Measurements from ENCODE around the gene KIF26B.

KIF26B gene

DNA sequence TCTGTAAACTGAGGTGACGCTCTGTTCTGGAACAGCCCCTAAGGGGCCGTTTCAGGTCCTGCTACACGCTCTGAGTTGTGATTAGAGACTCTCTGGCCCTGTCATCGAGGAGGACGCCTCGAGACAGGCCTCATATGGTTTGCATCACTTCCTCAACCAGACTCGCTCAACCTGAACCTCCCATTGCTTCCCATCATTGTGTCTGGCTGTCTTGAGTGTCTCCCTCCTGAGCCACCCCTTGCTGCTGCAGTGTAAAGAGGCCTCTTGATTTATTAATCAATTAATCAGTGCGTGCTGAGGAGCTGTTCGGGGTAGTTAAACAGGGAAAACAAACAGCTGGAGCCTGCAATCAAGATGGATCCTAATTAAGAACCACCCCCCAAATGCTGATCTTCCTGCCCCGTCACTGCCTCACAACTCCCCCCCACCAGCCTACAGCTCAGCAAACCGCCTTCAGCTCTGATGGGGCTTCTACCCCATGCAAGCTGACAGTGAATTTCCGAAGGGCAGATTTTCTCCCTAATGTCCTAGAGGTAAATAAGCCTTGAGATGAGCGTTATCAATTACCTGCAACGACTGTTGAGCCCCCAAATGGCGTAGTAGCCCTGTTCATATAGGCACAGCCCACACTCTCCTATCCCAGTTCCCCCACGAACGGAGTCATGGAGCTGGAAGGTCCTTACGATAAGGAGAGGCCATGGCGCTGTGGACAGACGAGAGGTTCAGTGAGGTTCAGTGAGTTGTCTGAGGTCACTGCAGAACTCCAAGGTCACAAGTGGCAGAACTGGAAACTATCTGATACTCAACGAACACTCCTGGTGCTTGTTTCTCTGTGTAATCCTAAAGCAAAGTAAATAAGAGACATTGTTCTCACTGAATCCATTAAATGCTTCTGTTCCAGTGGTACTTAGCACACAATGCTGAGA is 210.6 kb downstream of the KIF26B start:
- Histone ChIP-seq H3K27me3 (ENCODE audit: control insufficient read depth, insufficient read depth, low read length) (no peaks in the 10 kb centered on the region), H3K4me1 (ENCODE audit: control insufficient read depth, insufficient read depth, low read length) (no peaks in the 10 kb centered on the region), H3K36me3 (ENCODE audit: control insufficient read depth, insufficient read depth, low read length) (no peaks in the 10 kb centered on the region), H3K9me3 (ENCODE audit: control insufficient read depth, low read length) (no peaks in the 10 kb centered on the region), H3K4me3 (ENCODE audit: low read length) (no peak overlapping the region), H3K9ac (ENCODE audit: low read length) (no peak overlapping the region)

DNA sequence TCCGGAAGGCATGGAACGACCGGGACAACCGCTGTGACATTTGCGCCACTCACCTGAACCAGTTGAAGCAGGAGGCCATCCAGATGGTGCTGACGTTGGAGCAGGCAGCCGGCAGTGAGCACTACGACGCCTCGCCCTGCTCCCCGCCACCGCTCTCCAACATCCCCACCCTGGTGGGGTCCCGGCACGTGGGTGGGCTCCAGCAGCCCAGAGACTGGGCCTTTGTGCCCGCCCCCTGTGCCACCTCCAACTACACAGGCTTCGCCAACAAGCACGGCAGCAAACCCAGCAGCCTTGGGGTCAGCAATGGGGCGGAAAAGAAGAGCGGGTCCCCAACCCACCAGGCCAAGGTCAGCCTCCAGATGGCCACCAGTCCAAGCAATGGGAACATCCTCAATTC is 212.1 kb downstream of the KIF26B start:
- Histone ChIP-seq H3K9me3 (ENCODE audit: control insufficient read depth, low read length) (no peaks in the 10 kb centered on the region), H3K4me3 (ENCODE audit: low read length) (no peak overlapping the region), H3K4me1 (ENCODE audit: control insufficient read depth, insufficient read depth, low read length) (no peaks in the 10 kb centered on the region), H3K27me3 (ENCODE audit: control insufficient read depth, insufficient read depth, low read length) (no peaks in the 10 kb centered on the region), H3K9ac (ENCODE audit: low read length) (no peak overlapping the region), H3K36me3 (ENCODE audit: control insufficient read depth, insufficient read depth, low read length) (no peaks in the 10 kb centered on the region)

DNA sequence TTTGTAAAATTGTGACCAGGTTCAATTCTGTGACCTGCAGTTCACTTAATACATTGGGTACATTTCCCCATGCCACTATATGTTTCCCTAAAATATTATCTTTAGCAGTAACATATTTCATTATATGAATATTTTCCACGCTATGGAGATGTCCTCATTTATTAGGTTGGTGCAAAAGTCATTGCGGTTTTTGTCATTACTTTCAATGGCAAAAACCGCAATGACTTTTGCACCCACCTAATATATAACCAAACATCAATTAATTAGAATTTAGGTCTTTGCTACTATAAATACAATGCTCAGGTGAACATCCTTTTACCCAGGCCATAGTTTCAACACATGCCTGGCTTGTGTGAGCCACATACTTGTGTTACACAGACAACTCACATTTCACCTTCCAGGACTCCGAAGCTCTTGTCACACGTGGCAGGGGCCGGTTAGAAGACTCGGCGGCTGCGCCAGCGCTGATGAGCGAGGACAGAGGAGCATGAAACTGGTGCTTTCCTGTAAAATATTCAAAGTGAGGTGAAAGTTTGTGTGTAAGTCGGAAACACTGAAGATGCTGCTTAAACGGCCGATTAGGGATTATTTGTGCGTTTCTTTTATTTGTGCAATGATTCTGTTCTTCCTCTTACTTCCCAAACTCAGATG is 215.5 kb downstream of the KIF26B start:
- Histone ChIP-seq H3K4me3 (ENCODE audit: low read length) (no peak overlapping the region), H3K36me3 (ENCODE audit: control insufficient read depth, insufficient read depth, low read length) (no peaks in the 10 kb centered on the region), H3K9me3 (ENCODE audit: control insufficient read depth, low read length) (no peaks in the 10 kb centered on the region), H3K9ac (ENCODE audit: low read length) (no peak overlapping the region), H3K27me3 (ENCODE audit: control insufficient read depth, insufficient read depth, low read length) (no peaks in the 10 kb centered on the region), H3K4me1 (ENCODE audit: control insufficient read depth, insufficient read depth, low read length) (no peaks in the 10 kb centered on the region)

DNA sequence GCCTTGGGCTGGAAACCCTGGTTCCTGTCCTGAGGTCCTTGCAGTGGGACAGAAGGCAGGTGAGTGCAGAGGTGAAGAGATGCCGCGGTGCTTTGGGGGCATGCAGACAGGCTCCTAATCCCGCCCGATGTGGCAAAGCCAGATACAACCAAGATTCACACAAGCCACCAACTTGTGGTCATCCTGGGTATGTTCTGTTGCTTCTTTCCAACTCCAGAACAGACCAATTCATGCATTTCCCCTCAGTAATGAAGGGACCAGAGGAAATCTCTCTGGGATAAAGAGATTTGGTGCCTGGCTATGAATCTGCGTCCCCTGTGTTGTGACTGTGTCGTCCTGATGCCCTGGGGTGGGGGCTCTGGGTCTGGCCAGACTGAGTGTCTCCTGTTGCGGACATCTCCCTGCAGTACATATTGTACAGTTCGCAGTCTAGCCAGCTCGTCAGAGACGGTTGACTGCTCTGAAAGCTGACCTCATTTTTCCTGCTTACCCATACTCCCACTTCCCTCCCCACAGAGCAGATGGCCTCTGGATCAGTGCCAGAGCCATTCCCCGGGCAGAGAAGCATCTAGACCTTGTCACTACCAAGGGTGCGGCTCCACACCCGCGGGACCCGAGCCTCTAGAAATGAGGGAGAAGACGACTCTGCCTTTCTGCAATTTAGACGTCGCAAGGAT is 216.3 kb downstream of the KIF26B start:
- H3K36me3 ChIP-seq (ENCODE audit: control insufficient read depth, insufficient read depth, low read length) = no peaks in the 10 kb centered on the region
- no peak overlapping the region for H3K4me3 ChIP-seq (ENCODE audit: low read length)
- no peak overlapping the region for H3K9ac ChIP-seq (ENCODE audit: low read length)
- no peaks in the 10 kb centered on the region for H3K4me1 ChIP-seq (ENCODE audit: control insufficient read depth, insufficient read depth, low read length)
- H3K27me3 ChIP-seq (ENCODE audit: control insufficient read depth, insufficient read depth, low read length) = no peaks in the 10 kb centered on the region
- no peaks in the 10 kb centered on the region for H3K9me3 ChIP-seq (ENCODE audit: control insufficient read depth, low read length)

DNA sequence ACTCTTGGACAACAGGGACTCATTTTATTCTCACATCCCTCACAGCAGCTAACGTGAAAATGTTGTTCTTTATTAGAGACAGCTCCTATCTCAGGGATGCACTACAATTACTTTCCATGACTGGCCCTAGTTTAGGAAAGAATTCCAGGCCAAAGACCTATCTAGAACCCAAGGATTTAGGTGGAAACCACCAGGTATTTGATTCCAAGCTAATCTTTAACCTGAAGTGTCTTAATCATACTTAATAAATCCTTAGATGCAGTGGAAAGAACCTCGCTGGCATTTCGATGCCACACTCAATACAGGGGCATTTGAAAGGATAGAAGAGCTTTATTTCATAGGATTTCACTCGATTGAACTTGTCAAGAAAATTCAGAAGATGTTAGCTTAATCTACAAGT is 218.3 kb downstream of the KIF26B start:
- no peaks in the 10 kb centered on the region for H3K27me3 ChIP-seq (ENCODE audit: control insufficient read depth, insufficient read depth, low read length)
- H3K4me3 ChIP-seq (ENCODE audit: low read length) = no peak overlapping the region
- H3K9me3 ChIP-seq (ENCODE audit: control insufficient read depth, low read length) = no peaks in the 10 kb centered on the region
- no peak overlapping the region for H3K9ac ChIP-seq (ENCODE audit: low read length)
- H3K4me1 ChIP-seq (ENCODE audit: control insufficient read depth, insufficient read depth, low read length) = no peaks in the 10 kb centered on the region
- H3K36me3 ChIP-seq (ENCODE audit: control insufficient read depth, insufficient read depth, low read length) = no peaks in the 10 kb centered on the region

DNA sequence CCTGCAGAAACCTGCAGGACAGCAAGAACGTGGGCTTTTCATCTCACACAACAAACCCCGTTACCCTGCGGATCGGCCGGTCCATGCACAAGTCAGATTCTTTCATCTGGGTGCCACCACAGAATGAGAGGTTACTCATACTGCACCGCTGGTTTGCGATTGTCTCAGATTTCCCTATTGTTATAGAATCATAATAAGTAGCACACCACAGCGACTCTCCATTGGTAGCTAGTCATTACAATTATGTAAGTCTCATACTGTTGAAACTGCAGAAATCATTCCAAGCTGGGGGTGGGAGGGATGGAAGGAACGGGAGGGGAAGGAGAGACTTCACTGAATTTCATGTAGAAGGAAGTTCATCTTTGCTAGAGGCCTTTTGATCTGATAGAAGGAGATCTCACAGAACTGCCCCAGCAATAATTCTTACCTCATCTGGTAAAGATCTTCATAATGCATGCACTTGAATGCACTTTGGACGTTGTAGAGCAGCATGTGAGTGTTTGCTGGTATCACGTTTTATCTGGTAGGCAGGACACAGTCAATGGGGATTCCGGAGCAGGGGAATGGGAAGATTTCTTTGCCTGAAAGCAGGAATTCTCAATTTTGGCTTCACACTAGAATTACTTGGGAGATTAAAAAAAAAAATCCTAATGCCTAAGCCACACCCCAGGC is 221.1 kb downstream of the KIF26B start:
- Histone ChIP-seq H3K9me3 (ENCODE audit: control insufficient read depth, low read length) (no peaks in the 10 kb centered on the region), H3K9ac (ENCODE audit: low read length) (no peak overlapping the region), H3K27me3 (ENCODE audit: control insufficient read depth, insufficient read depth, low read length) (no peaks in the 10 kb centered on the region), H3K4me3 (ENCODE audit: low read length) (no peak overlapping the region), H3K4me1 (ENCODE audit: control insufficient read depth, insufficient read depth, low read length) (no peaks in the 10 kb centered on the region), H3K36me3 (ENCODE audit: control insufficient read depth, insufficient read depth, low read length) (no peaks in the 10 kb centered on the region)

DNA sequence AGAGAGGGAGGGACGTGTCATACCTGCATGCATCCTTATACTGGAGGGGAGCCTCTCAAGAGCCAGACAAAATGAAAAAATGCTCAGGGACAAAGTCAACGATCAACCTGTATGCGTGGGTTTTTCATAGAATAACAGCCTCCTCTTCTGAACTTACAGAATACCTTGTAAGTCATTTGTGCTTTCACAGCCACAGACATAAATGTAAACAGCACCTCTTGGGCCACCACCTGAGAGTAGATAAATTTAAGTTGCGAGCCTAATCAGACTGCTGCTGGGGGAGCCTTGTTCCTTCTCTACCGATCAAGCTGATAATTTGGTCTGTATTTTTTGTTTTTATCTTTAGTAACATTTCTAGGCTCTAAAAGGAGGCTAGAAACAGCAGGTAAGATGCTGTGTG is 223.1 kb downstream of the KIF26B start:
- H3K27me3 ChIP-seq (ENCODE audit: control insufficient read depth, insufficient read depth, low read length) = no peaks in the 10 kb centered on the region
- H3K9ac ChIP-seq (ENCODE audit: low read length) = no peak overlapping the region
- H3K9me3 ChIP-seq (ENCODE audit: control insufficient read depth, low read length) = no peaks in the 10 kb centered on the region
- no peak overlapping the region for H3K4me3 ChIP-seq (ENCODE audit: low read length)
- H3K4me1 ChIP-seq (ENCODE audit: control insufficient read depth, insufficient read depth, low read length) = no peaks in the 10 kb centered on the region
- H3K36me3 ChIP-seq (ENCODE audit: control insufficient read depth, insufficient read depth, low read length) = no peaks in the 10 kb centered on the region

DNA sequence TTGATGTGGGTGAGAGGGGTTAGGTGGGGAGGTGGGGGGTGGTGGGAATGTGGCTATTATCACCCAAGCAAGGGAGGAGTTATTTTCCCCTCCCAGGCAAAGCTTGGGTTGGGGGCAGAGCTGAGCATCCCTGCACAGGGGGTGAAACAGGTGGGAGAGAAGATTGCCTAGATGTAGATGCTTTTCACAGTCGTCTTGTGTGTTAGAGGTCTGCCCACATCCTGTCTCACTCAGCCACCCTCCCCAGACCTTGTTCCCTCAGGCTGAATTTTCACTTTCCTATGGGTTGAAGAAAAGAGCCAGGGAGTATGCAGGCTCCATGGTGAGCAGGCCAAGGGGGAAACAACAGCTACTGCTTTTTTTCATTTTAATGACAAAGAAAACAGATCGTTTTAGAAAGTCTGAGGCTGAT is 223.5 kb downstream of the KIF26B start:
- no peak overlapping the region for H3K4me3 ChIP-seq (ENCODE audit: low read length)
- H3K36me3 ChIP-seq (ENCODE audit: control insufficient read depth, insufficient read depth, low read length) = no peaks in the 10 kb centered on the region
- H3K27me3 ChIP-seq (ENCODE audit: control insufficient read depth, insufficient read depth, low read length) = no peaks in the 10 kb centered on the region
- no peaks in the 10 kb centered on the region for H3K9me3 ChIP-seq (ENCODE audit: control insufficient read depth, low read length)
- H3K9ac ChIP-seq (ENCODE audit: low read length) = no peak overlapping the region
- no peaks in the 10 kb centered on the region for H3K4me1 ChIP-seq (ENCODE audit: control insufficient read depth, insufficient read depth, low read length)

DNA sequence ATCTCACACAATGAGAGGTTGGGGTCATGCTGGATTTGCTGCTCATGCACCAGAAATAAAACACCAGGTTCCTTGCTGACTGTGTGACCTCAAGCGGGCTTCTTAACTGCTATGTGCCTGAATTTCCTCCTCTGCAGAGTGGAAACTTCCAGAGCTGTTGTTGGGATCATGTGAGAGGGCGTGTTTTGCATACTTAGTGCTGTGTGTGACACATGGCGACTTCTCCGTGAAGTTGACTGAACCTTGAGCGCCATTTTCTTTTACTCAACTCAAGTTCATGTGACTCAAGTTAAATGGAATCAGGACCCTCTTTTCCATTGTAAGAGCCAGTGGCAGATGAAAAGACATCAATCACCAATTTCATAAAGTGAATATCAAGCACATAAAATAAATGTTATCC is 224.0 kb downstream of the KIF26B start:
- Histone ChIP-seq H3K27me3 (ENCODE audit: control insufficient read depth, insufficient read depth, low read length) (no peaks in the 10 kb centered on the region), H3K9ac (ENCODE audit: low read length) (no peak overlapping the region), H3K36me3 (ENCODE audit: control insufficient read depth, insufficient read depth, low read length) (no peaks in the 10 kb centered on the region), H3K4me3 (ENCODE audit: low read length) (no peak overlapping the region), H3K4me1 (ENCODE audit: control insufficient read depth, insufficient read depth, low read length) (no peaks in the 10 kb centered on the region), H3K9me3 (ENCODE audit: control insufficient read depth, low read length) (no peaks in the 10 kb centered on the region)

DNA sequence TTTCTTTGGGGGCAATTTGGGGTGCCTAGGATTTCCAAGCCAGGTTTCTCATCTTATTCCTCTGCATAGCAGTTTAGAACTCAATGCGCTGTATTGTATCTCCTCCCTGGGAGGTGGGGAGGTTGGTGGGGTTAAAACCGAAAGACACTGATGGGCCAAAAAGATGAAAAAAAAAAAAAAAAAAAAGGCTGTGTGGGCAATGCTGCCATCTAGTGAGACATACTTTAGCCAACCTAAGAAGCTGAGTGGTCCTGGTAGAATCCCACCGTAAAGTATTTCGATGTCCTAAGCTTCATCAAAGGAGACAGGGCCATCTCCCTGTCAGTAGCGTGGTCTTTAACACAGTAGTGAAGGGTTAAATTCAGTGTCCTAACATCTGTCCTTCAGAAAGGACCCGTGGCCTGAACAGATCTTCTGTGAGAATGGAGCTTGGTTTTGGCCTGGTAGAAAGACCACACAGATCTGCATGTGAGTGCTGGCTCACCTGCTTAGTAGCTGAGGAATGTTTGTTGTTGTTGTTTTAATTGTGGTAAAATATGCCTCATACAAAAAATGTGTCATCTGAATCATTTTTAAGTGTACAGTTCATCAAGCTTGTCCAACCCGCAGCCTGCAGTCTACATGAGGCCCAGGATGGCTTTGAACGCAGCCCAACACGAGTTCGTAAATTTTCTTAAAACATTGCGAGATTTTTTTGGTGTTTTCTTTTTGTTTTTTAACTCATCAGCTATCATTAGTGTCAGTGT is 226.2 kb downstream of the KIF26B start:
- Histone ChIP-seq H3K9ac (ENCODE audit: low read length) (no peak overlapping the region), H3K4me1 (ENCODE audit: control insufficient read depth, insufficient read depth, low read length) (no peaks in the 10 kb centered on the region), H3K9me3 (ENCODE audit: control insufficient read depth, low read length) (no peaks in the 10 kb centered on the region), H3K27me3 (ENCODE audit: control insufficient read depth, insufficient read depth, low read length) (no peaks in the 10 kb centered on the region), H3K36me3 (ENCODE audit: control insufficient read depth, insufficient read depth, low read length) (no peaks in the 10 kb centered on the region), H3K4me3 (ENCODE audit: low read length) (no peak overlapping the region)

DNA sequence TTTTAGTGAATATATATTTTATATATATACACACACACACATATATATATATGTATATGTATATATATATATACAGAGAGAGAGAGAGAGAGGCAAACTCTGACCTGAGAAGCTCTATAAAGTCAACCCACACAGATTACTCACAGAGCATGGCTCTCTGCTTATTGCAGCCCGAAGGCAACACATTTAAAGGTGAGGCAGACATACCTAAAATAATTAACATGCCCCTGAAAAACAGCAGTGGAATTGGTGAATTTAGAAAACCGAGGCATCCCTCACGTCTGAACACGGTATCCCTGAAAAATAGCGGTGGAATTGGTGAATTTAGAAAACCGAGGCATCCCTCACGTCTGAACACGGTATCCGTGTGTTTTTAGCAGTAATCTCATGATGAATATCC is 228.2 kb downstream of the KIF26B start:
- no peaks in the 10 kb centered on the region for H3K36me3 ChIP-seq (ENCODE audit: control insufficient read depth, insufficient read depth, low read length)
- H3K4me1 ChIP-seq (ENCODE audit: control insufficient read depth, insufficient read depth, low read length) = no peaks in the 10 kb centered on the region
- H3K27me3 ChIP-seq (ENCODE audit: control insufficient read depth, insufficient read depth, low read length) = no peaks in the 10 kb centered on the region
- H3K4me3 ChIP-seq (ENCODE audit: low read length) = no peak overlapping the region
- H3K9me3 ChIP-seq (ENCODE audit: control insufficient read depth, low read length) = no peaks in the 10 kb centered on the region
- no peak overlapping the region for H3K9ac ChIP-seq (ENCODE audit: low read length)
